Ishikawa (cell line): ENCODE measurements around the gene GALNT2.

ENCODE experiments used
- CEBPB ChIP-seq: IDR thresholded peaks from 2 replicates; pipeline ENCODE4 v1.6.1; 2012
- CREB1 ChIP-seq: IDR thresholded peaks from 2 replicates; pipeline ENCODE4 v1.6.1; 2012; ENCODE audit warnings: low read depth
- EGR1 ChIP-seq: IDR thresholded peaks from 2 replicates; pipeline ENCODE4 v1.6.1; 2012
- EP300 ChIP-seq: IDR thresholded peaks from 2 replicates; pipeline ENCODE4 v1.6.1; 2012; ENCODE audit warnings: borderline replicate concordance
- FOXM1 ChIP-seq: IDR thresholded peaks from 2 replicates; pipeline ENCODE4 v1.6.1; 2012; ENCODE audit warnings: low read depth, borderline replicate concordance
- MAX ChIP-seq: IDR thresholded peaks from 2 replicates; pipeline ENCODE4 v1.6.1; 2012
- NFIC ChIP-seq: IDR thresholded peaks from 2 replicates; pipeline ENCODE4 v1.6.1; 2012
- RAD21 ChIP-seq: IDR thresholded peaks from 2 replicates; pipeline ENCODE4 v1.6.1; 2012; ENCODE audit warnings: low read depth
- REST ChIP-seq: IDR thresholded peaks from 2 replicates; pipeline ENCODE4 v1.6.1; 2012; ENCODE audit warnings: low read depth, mild to moderate bottlenecking
- TAF1 ChIP-seq: IDR thresholded peaks from 2 replicates; pipeline ENCODE4 v1.6.1; 2012; ENCODE audit warnings: low read depth, mild to moderate bottlenecking
- TCF12 ChIP-seq: IDR thresholded peaks from 2 replicates; pipeline ENCODE4 v1.6.1; 2012; ENCODE audit warnings: low read depth
- TEAD4 ChIP-seq: IDR thresholded peaks from 2 replicates; pipeline ENCODE4 v1.6.1; 2012
- USF1 ChIP-seq: IDR thresholded peaks from 2 replicates; pipeline ENCODE4 v1.6.1; 2012
- YY1 ChIP-seq: IDR thresholded peaks from 2 replicates; pipeline ENCODE4 v1.6.1; 2012; ENCODE audit warnings: low read depth
- ZBTB7A ChIP-seq: IDR thresholded peaks from 2 replicates; pipeline ENCODE4 v1.6.1; 2012; ENCODE audit warnings: low read depth

The GALNT2 gene

GRCh38 chr1:230067419-230067870, 407 bp downstream of the GALNT2 start:
- TF ChIP-seq TCF12 = no peak
- TF ChIP-seq ZBTB7A = peak; percentile 56; the same call in 1 of the 2 replicates

GRCh38 chr1:230067871-230068620, 1.0 kb downstream of the GALNT2 start:
- TF ChIP-seq FOXM1 (no peak), EP300 (no peak), RAD21 (no peak), USF1 (no peak), TEAD4 (no peak), TCF12 (no peak), NFIC (no peak), TAF1 (no peak; the same call in 1 of the 2 replicates), EGR1 (no peak), CREB1 (no peak), ZBTB7A (no peak), CEBPB (no peak)

GRCh38 chr1:230068621-230068873, 1.5 kb downstream of the GALNT2 start:
- no peak for TF ChIP-seq ZBTB7A
- no peak for TF ChIP-seq EP300
- TF ChIP-seq CEBPB = no peak
- TF ChIP-seq CREB1 = no peak
- no peak for TF ChIP-seq REST
- TF ChIP-seq RAD21 = no peak
- TF ChIP-seq USF1 = no peak
- no peak for TF ChIP-seq TAF1
- no peak for TF ChIP-seq FOXM1
- TF ChIP-seq MAX = no peak

GRCh38 chr1:230068952-230069684, 2.1 kb downstream of the GALNT2 start:
- TF ChIP-seq NFIC = no peak
- TF ChIP-seq EGR1 = no peak

- TF ChIP-seq FOXM1 = no peak
- no peak for TF ChIP-seq EP300
- no peak for TF ChIP-seq RAD21
- no peak for TF ChIP-seq ZBTB7A
- TF ChIP-seq MAX = no peak
- no peak for TF ChIP-seq CEBPB
- TF ChIP-seq CREB1 = no peak
- TF ChIP-seq TEAD4 = no peak
- no peak for TF ChIP-seq YY1
- TF ChIP-seq TAF1 = no peak
- no peak for TF ChIP-seq NFIC
- no peak for TF ChIP-seq EGR1
- TF ChIP-seq TCF12 = no peak
- no peak for TF ChIP-seq REST
- TF ChIP-seq USF1 = no peak
These were observed 2.8 kb downstream of the GALNT2 start for GRCh38 chr1:230069796-230070195.
